Heart right ventricle (tissue), 16 donors: Measurements from ENCODE around the gene COPS4. TPM values are rescaled to one million over a fixed set of nuclear protein-coding genes. Genes with fewer than 3 reads are reported as not detected.
"Not testable (repeated sequence)": the region's sequence is repeated elsewhere in the genome, so short reads cannot be mapped to it uniquely, and the experiment has no call there.

ENCODE experiments used
- ATAC-seq, 8 donors: fragments of 200-7000 bp; cut with Tn5 transposase; one replicate each; pipeline ENCODE4 v1.9.1; 2020; ENCODE audit warnings: mild to moderate bottlenecking in 8 of 8, moderate library complexity in 8 of 8, moderate number of reproducible peaks in 1 of 8
- DNase-seq, 2 donors: peaks; one replicate each; pipeline ENCODE4 v3.0.0-alpha.2; 2020
- H3K27ac ChIP-seq, 10 donors: fragments of 200-600 bp; sonication (generic) in 2 of 10; one replicate each; pipeline versions ENCODE4 v1.5.0 to v1.8.0; 2020 to 2022; ENCODE audit warnings: mild to moderate bottlenecking in 3 of 10
- H3K27me3 ChIP-seq, 7 donors: fragments of 200-600 bp; one replicate each; pipeline ENCODE4 v1.8.0; 2021 to 2022; ENCODE audit warnings: mild to moderate bottlenecking in 2 of 7
- H3K36me3 ChIP-seq, 9 donors: fragments of 200-600 bp; sonication (generic) in 1 of 9; one replicate each; pipeline versions ENCODE4 v1.5.0 to v1.8.0; 2020 to 2022; ENCODE audit warnings: mild to moderate bottlenecking in 2 of 9
- H3K4me1 ChIP-seq, 9 donors: fragments of 200-600 bp; sonication (generic) in 1 of 9; one replicate each; pipeline versions ENCODE4 v1.5.0 to v1.8.0; 2020 to 2022; ENCODE audit warnings: mild to moderate bottlenecking in 4 of 9
- H3K4me3 ChIP-seq, 10 donors: fragments of 200-600 bp; sonication (generic) in 2 of 10; one replicate each; pipeline versions ENCODE4 v1.5.0 to v1.8.0; 2020 to 2022; ENCODE audit warnings: mild to moderate bottlenecking in 7 of 10, moderate library complexity in 2 of 10
- H3K9me3 ChIP-seq, 11 donors: fragments of 200-600 bp in 10 of 11; sonication (generic) in 2 of 11; one replicate each; pipeline versions ENCODE4 v1.5.0 to v1.8.0; 2013 to 2022; ENCODE audit warnings: mild to moderate bottlenecking in 2 of 11, control low read depth in 1 of 11, moderate library complexity in 1 of 11
- CTCF ChIP-seq, 9 donors: fragments of 200-600 bp; sonication (generic) in 2 of 9; IDR thresholded peaks; one replicate each; pipeline versions ENCODE4 v1.5.0 to v1.8.0; 2021 to 2022; ENCODE audit warnings: antibody characterized with exemption in 9 of 9, mild to moderate bottlenecking in 5 of 9, moderate library complexity in 1 of 9
- WGBS, 2 donors: extraction: QIAGEN DNeasy Blood & Tissue Kit; methylation state at CpG; one replicate each; pipeline ENCODE4 v1.1.7; 2013; ENCODE audit warnings: inconsistent platforms in 1 of 2; 5-methylcytosine and 5-hydroxymethylcytosine counted together
- intact Hi-C, 10 donors: fragments of 100-400 bp; cut with DNase I; formaldehyde crosslinking; loops; one replicate each; pipeline versions ENCODE4 v1.11.1 to v1.14.2; 2022
- polyA plus RNA-seq, 2 donors: library from polyadenylated mRNA; stranded (reverse); fragments of 200-250 nt; gene quantifications; one replicate each; pipeline ENCODE4 v1.2.3, GENCODE V29; 2013
- total RNA-seq, 10 donors: library from RNA; stranded (reverse); fragmentation: NEBNext Ultra II Directional in 3 of 10; extraction: Animal tissue kit (Norgen Biotek cat#: 25700) in 3 of 10; gene quantifications; one replicate each; pipeline versions ENCODE4 v1.2.1 to v1.2.4, GENCODE V29; 2021 to 2023
- donor health status: Arrhythmogenic right ventricular cardiomyopathy.
- donor health status: ischemic (EF 13 %, LVEDD 7.1; RV severe dilation, severe dysfunction).
- donor health status: healthy with polysubstance abuse.
- donor health status: DM: no; HTN: yes; CAD: no.
- donor health status: DM: no; HTN: no; CAD: no.
- donor health status: ischemic (EF 25% LVEDD 6.9; RV normal size, moderate dysfunction).
- donor health status: ischemic (EF 25% LVEDD 5.7; RV mildly dilated, moderate dysfunction).
- donor health status: healthy.
- donor health status: DM: yes; HTN: yes; CAD: no.
- donor health status: Ischemic cardiomyopathy.
- donor health status: ischemic (EF 35%, LVEDD 5.7; RV mildly dilated, moderate dysfunction).
- donor health status: nonischemic (EF 11% LVEDD 7.7; RV severe dilation, severe dysfunction).
- donor health status: DM: yes; HTN: yes; CAD: no.
- donor health status: PGD.
- donor health status: ischemic (EF 29% LVEDD 5.4; RV normal size, mild dysfunction).
- donor health status: nonischemic (EF 23%, LVEDD 6.1; RV moderate dilation, normal function).

Gene COPS4
- total and polyA plus RNA-seq, 12 donors: 12.5 to 65.1 (median 57.2) TPM

GRCh38 chr4:83074086-83074704 lies 39.2 kb downstream of the COPS4 start:
- H3K4me1 ChIP-seq: peaks cover 0 to 16% (median 0%) of the 10 kb centered on the region in 9 donors
- no peak overlapping the region for H3K4me3 ChIP-seq
- H3K9me3 ChIP-seq: no peaks in the 10 kb centered on the region
- ATAC-seq (peak in 3 of 8 donors; percentile 50 to 59 (median 56)), DNase-seq (peak in 1 of 2 donors; percentile 25)
- intact Hi-C loops: loop anchor here in 9 of 10 donors (2.0 to 10.0 kb wide), 5 partner anchors 178 to 208 kb away; partner anchors contain the start of gene COQ2 (in 1 of the 9)
- peaks cover 0 to 76% (median 34%) of the 10 kb centered on the region in 9 donors for H3K36me3 ChIP-seq
- WGBS, 2 donors: 79 to 85% methylated on average over 10 of the region's 10 CpGs
- H3K27ac ChIP-seq: no peak overlapping the region
- H3K27me3 ChIP-seq: no peaks in the 10 kb centered on the region
- peak; percentile 31 to 76 (median 70) for TF ChIP-seq CTCF (IDR thresholded peaks at IDR 0.05)

DNA sequence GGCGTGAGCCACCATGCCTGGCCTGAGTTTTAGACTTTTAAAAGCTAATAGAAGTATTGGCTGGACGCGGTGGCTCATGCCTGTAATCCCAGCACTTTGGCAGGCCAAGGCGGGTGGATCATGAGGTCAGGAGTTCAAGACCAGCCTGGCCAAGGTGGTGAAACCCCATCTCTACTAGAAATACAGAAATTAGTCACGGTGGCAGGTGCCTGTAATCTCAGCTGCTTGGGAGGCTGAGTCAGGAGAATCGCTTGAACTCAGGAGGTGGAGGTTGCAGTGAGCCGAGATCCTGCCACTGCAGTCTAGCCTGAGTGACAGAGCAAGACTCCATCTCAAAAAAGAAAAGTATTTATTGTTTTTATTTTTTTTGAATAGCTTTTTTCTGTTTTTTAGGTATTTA lies 39.8 kb downstream of the COPS4 start:
- H3K27me3 ChIP-seq, DNase-seq, H3K4me3 ChIP-seq, H3K9me3 ChIP-seq, ATAC-seq, H3K27ac ChIP-seq: not testable (repeated sequence)
- Histone ChIP-seq H3K36me3 (peaks cover 0 to 70% (median 29%) of the 10 kb centered on the region in 9 donors), H3K4me1 (peaks cover 0 to 16% (median 0%) of the 10 kb centered on the region in 9 donors)
- 94 to 97% methylated on average over 7 of the region's 7 CpGs for WGBS, 2 donors
- intact Hi-C loops: loop anchor here in 9 of 10 donors (2.0 to 10.0 kb wide), 5 partner anchors 178 to 208 kb away; partner anchors contain the start of gene COQ2 (in 1 of the 9)

- intact Hi-C loops: loop anchor here in 6 of 10 donors (2.0 to 10.0 kb wide), 2 partner anchors 179 to 185 kb away; no protein-coding TSS in a partner anchor
- Histone ChIP-seq H3K27ac (peak overlapping the region in 2 of 10 donors; percentile 22 to 35), H3K36me3 (peaks cover 0 to 63% (median 25%) of the 10 kb centered on the region in 9 donors), H3K4me3 (no peak overlapping the region), H3K9me3 (no peaks in the 10 kb centered on the region), H3K27me3 (no peaks in the 10 kb centered on the region), H3K4me1 (peaks cover 0 to 16% (median 0%) of the 10 kb centered on the region in 9 donors)
- TF ChIP-seq CTCF (IDR thresholded peaks at IDR 0.05): no peak
- WGBS, 2 donors: 78 to 89% methylated on average over 4 of the region's 4 CpGs
- peak in 1 of 8 donors; percentile 67 for ATAC-seq
- no peak for DNase-seq
Observed at GRCh38 chr4:83075311-83076095, 40.5 kb downstream of the COPS4 start.

- H3K36me3 ChIP-seq: peaks cover 0 to 20% (median 13%) of the 10 kb centered on the region in 9 donors
- H3K9me3 ChIP-seq: peaks cover 0 to 11% (median 0%) of the 10 kb centered on the region in 11 donors
- H3K27ac ChIP-seq: no peak overlapping the region
- WGBS, 2 donors: 91 to 92% methylated on average over 6 of the region's 6 CpGs
- no peak for TF ChIP-seq CTCF (IDR thresholded peaks at IDR 0.05)
- intact Hi-C loops: no loop called here
- peaks cover 0 to 26% (median 0%) of the 10 kb centered on the region in 9 donors for H3K4me1 ChIP-seq
- no peak overlapping the region for H3K4me3 ChIP-seq
- DNase-seq (no peak), ATAC-seq (no peak)
- H3K27me3 ChIP-seq: no peaks in the 10 kb centered on the region
Observed at GRCh38 chr4:83080561-83080960, 45.6 kb downstream of the COPS4 start.
